Transverse colon (tissue), 4 donors: ENCODE results near the gene CARS2. TPM values are rescaled to one million over a fixed set of nuclear protein-coding genes. Genes with fewer than 3 reads are reported as not detected.
A peak's percentile ranks its signal among the peaks of the same experiment; 100 is the strongest.

Source experiments
- DNase-seq: peaks from one replicate; pipeline ENCODE4 v3.0.0-alpha.2; 2019
- H3K27ac ChIP-seq, 4 donors: fragments of 200-600 bp; sonication (generic); 2 replicates each; pipeline ENCODE4 v1.5.1; 2016 to 2018; ENCODE audit warnings: inconsistent platforms in 4 of 4
- H3K27me3 ChIP-seq: fragments of 200-600 bp; sonication (generic); 2 replicates; pipeline ENCODE4 v1.5.1; 2017; ENCODE audit warnings: inconsistent platforms
- H3K36me3 ChIP-seq, 4 donors: fragments of 200-600 bp; sonication (generic); 2 replicates each; pipeline ENCODE4 v1.5.1; 2017 to 2019; ENCODE audit warnings: inconsistent platforms in 4 of 4
- H3K4me1 ChIP-seq, 4 donors: fragments of 200-600 bp; sonication (generic); 2 replicates each; pipeline ENCODE4 v1.5.1; 2017 to 2020; ENCODE audit warnings: inconsistent platforms in 4 of 4
- H3K4me3 ChIP-seq, 4 donors: fragments of 200-600 bp; sonication (generic); 1 replicate in 1 of 4; 2 replicates in 3 of 4; pipeline versions ENCODE4 v1.5.1 to v1.6.1; 2017 to 2019; ENCODE audit warnings: inconsistent platforms in 4 of 4
- H3K9me3 ChIP-seq, 2 donors: fragments of 200-600 bp; sonication (generic); 2 replicates each; pipeline ENCODE4 v1.5.1; 2017 to 2019; ENCODE audit warnings: inconsistent platforms in 2 of 2
- EP300 ChIP-seq: sonication (generic); formaldehyde crosslinking; IDR thresholded peaks from one replicate; pipeline ENCODE4 v1.6.1; 2017; ENCODE audit warnings: antibody characterized with exemption, low read depth
- POLR2A ChIP-seq: fragments of 450-650 bp; IDR thresholded peaks from one replicate; pipeline ENCODE4 v1.6.1; 2016; ENCODE audit warnings: antibody characterized with exemption, mild to moderate bottlenecking, moderate library complexity
- POLR2AphosphoS5 ChIP-seq, 3 donors: sonication (generic); formaldehyde crosslinking; IDR thresholded peaks; one replicate each; pipeline ENCODE4 v1.6.1; 2016; ENCODE audit warnings: antibody characterized with exemption in 3 of 3
- WGBS, 2 donors: methylation state at CpG; one replicate each; pipeline ENCODE4 v1.1.5; 2018; ENCODE audit warnings: low coverage in 1 of 2; 5-methylcytosine and 5-hydroxymethylcytosine counted together
- in situ Hi-C, 4 donors: fragments of 200-750 bp; cut with MboI; loops; one replicate each; pipeline versions ENCODE4 v1.15.0 to v1.15.1; 2017; ENCODE audit warnings: low sequenced_read_pairs in 3 of 4, low pct_ligation_motif_present in 1 of 4, low pct_unique_long_range_greater_than_20kb in 1 of 4
- intact Hi-C: fragments of 100-400 bp; cut with DNase I; formaldehyde crosslinking; loops from one replicate; pipeline ENCODE4 v1.15.1; 2023; ENCODE audit warnings: low total_unique reads
- total RNA-seq, 4 donors: library from RNA; depleted of rRNA; stranded (reverse); fragments of >200 nt; gene quantifications; one replicate each; pipeline ENCODE4 v1.1.0, GENCODE V29; 2016
- TF ChIP-seq, protein P1 (sequence below), 5 experiments: fragments of 200-600 bp in 3 of 5; fragments of 450-650 bp in 2 of 5; sonication (generic) in 3 of 5; IDR thresholded peaks; 1 replicate in 2 of 5; 2 replicates in 3 of 5; pipeline ENCODE4 v1.5.1; 2016 to 2017; ENCODE audit warnings: antibody characterized with exemption in 5 of 5, inconsistent platforms in 3 of 5, mild to moderate bottlenecking in 2 of 5, moderate library complexity in 1 of 5

CARS2 gene
- total RNA-seq, 4 donors from 2014 or later, result 35.2 to 152 (median 56.2) TPM

GRCh38 chr13:110626521-110626920 lies 79.4 kb downstream of the CARS2 start:
- in situ Hi-C loops (no loop called here), intact Hi-C loops (no loop called here)
- H3K27me3 ChIP-seq, result no peaks in the 10 kb centered on the region
- peaks cover 0 to 16% (median under 1%) of the 10 kb centered on the region in 4 donors for H3K36me3 ChIP-seq
- DNase-seq, result no peak
- H3K27ac ChIP-seq, result peak overlapping the region; percentile 69 to 82 (median 74)
- no peaks in the 10 kb centered on the region for H3K9me3 ChIP-seq
- no peak overlapping the region for H3K4me3 ChIP-seq
- WGBS, 2 donors, result 72 to 78% methylated on average over 7 to 9 of the region's 9 CpGs
- peaks cover 13 to 50% (median 34%) of the 10 kb centered on the region in 4 donors for H3K4me1 ChIP-seq
- TF ChIP-seq EP300, result no peak
- no peak for TF ChIP-seq POLR2AphosphoS5 (IDR thresholded peaks at IDR 0.05)

GRCh38 chr13:110625771-110626321 lies 80.1 kb downstream of the CARS2 start:
- H3K27me3 ChIP-seq, result no peaks in the 10 kb centered on the region
- TF ChIP-seq EP300 (no peak), POLR2AphosphoS5 (IDR thresholded peaks at IDR 0.05) (peak in 2 of 3 donors; percentile 5 to 15), POLR2A (peak; percentile 33)
- TF ChIP-seq, protein P1, sequence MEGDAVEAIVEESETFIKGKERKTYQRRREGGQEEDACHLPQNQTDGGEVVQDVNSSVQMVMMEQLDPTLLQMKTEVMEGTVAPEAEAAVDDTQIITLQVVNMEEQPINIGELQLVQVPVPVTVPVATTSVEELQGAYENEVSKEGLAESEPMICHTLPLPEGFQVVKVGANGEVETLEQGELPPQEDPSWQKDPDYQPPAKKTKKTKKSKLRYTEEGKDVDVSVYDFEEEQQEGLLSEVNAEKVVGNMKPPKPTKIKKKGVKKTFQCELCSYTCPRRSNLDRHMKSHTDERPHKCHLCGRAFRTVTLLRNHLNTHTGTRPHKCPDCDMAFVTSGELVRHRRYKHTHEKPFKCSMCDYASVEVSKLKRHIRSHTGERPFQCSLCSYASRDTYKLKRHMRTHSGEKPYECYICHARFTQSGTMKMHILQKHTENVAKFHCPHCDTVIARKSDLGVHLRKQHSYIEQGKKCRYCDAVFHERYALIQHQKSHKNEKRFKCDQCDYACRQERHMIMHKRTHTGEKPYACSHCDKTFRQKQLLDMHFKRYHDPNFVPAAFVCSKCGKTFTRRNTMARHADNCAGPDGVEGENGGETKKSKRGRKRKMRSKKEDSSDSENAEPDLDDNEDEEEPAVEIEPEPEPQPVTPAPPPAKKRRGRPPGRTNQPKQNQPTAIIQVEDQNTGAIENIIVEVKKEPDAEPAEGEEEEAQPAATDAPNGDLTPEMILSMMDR (IDR thresholded peaks at IDR 0.05), result peak in 1 of 5 experiments; percentile 8
- WGBS, 2 donors, result 51 to 57% methylated on average over 6 to 19 of the region's 19 CpGs
- H3K36me3 ChIP-seq, result peaks cover 0 to 16% (median 0%) of the 10 kb centered on the region in 4 donors
- peaks cover 13 to 52% (median 32%) of the 10 kb centered on the region in 4 donors for H3K4me1 ChIP-seq
- H3K9me3 ChIP-seq, result no peaks in the 10 kb centered on the region
- peak; percentile 85 for DNase-seq
- H3K4me3 ChIP-seq, result no peak overlapping the region
- intact Hi-C loops, result no loop called here
- peak overlapping the region; percentile 69 to 82 (median 74) for H3K27ac ChIP-seq
- in situ Hi-C loops, result no loop called here

DNA sequence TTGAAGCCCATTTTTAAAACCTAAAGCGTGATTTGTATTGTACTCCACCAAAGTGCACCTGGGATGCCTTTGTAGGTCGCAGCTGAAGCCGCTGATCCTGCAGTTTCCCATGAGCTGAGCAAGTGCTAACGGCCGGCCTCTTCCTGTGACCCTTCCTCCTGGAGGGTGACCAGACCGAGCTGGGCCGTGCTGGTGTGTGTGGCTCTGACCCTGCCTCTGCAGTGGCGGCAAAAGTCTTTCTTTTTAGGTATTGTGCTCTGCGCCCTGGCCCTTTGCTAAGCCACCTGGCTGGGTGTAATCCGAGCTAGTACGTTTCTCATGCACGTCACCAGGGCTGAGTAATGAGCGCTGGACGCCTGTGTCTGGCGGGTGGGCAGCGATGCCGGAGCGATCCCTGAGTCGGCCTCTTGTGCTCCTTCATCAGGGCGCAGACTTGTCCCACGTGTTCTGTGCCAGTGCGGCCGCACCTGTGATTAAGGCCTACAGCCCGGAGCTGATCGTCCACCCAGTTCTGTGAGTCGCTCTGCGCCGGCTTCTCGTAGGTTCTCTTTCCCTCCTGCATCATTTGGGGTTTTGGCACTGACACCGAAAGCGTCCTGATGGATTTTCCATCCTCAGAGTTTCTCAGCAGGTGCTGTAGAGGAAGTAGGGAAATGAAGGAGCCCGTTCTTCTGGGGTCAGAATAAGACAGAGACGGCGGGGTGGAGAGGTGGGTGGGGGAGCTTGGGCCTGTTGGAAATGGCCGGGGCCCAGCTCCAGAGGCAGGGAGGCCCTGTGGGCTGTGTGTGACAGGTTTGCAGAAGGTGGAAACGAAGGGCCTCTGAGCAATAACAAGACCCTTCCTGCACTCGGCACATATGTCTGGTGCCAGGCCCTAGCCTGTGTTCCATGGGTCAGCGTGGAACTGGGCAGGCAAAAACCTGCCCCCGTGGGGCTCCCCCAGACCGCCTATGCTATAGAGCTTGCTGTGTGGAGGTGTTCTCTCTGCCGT lies 80.9 kb downstream of the CARS2 start:
- no peak for TF ChIP-seq EP300
- TF ChIP-seq POLR2AphosphoS5 (IDR thresholded peaks at IDR 0.05), result no peak
- no peak for TF ChIP-seq POLR2A
- TF ChIP-seq, protein P1 (IDR thresholded peaks at IDR 0.05), result no peak
- Histone ChIP-seq H3K27me3 (no peaks in the 10 kb centered on the region), H3K36me3 (peaks cover 0 to 16% (median 0%) of the 10 kb centered on the region in 4 donors), H3K4me1 (peaks cover 13 to 57% (median 30%) of the 10 kb centered on the region in 4 donors), H3K27ac (peak overlapping the region; percentile 69 to 82 (median 74)), H3K4me3 (no peak overlapping the region), H3K9me3 (no peaks in the 10 kb centered on the region)
- intact Hi-C loops, result no loop called here
- in situ Hi-C loops, result loop anchor here in 1 of 4 donors (25.0 kb wide), 1 partner anchor 87 kb away; the partner anchor contains the start of genes CARS2 and ING1
- WGBS, 2 donors, result 18 to 84% methylated on average over 2 to 40 of the region's 41 CpGs
- no peak for DNase-seq

GRCh38 chr13:110620596-110620995 lies 85.3 kb downstream of the CARS2 start:
- TF ChIP-seq EP300 (no peak), POLR2A (no peak), POLR2AphosphoS5 (IDR thresholded peaks at IDR 0.05) (no peak)
- TF ChIP-seq, protein P1 (IDR thresholded peaks at IDR 0.05), result no peak
- intact Hi-C loops, result no loop called here
- no peak for DNase-seq
- in situ Hi-C loops, result loop anchor here in 1 of 4 donors (25.0 kb wide), 1 partner anchor 92 kb away; the partner anchor contains the start of genes CARS2 and ING1
- Histone ChIP-seq H3K4me1 (peaks cover 25 to 52% (median 31%) of the 10 kb centered on the region in 4 donors), H3K27ac (peak overlapping the region in 2 of 4 donors; percentile 95 to 97), H3K36me3 (peaks cover 0 to 16% (median 0%) of the 10 kb centered on the region in 4 donors), H3K9me3 (no peaks in the 10 kb centered on the region), H3K27me3 (no peaks in the 10 kb centered on the region), H3K4me3 (no peak overlapping the region)
- WGBS, 2 donors, result 38 to 44% methylated on average over 2 of the region's 2 CpGs
